Left renal cortex interstitium (tissue), 4 donors: ENCODE data around the gene THTPA. TPM values are rescaled to one million over a fixed set of nuclear protein-coding genes. Genes with fewer than 3 reads are reported as not detected.

Experiments
- DNase-seq, 4 donors: peaks; one replicate each; pipeline ENCODE4 v3.0.0-alpha.2; 2013; ENCODE audit warnings: low read depth in 4 of 4, low spot score in 2 of 4, missing footprints in 1 of 4
- polyA plus RNA-seq, 4 donors: library from polyadenylated mRNA; unstranded; fragments of 120-200 nt; gene quantifications; one replicate each; pipeline ENCODE4 v1.2.1, GENCODE V29; 2013; ENCODE audit not compliant: insufficient read length in 4 of 4

THTPA gene
- 10 to 100 TPM; 17.4 to 21.4 (median 19.0) TPM for polyA plus RNA-seq

DNA sequence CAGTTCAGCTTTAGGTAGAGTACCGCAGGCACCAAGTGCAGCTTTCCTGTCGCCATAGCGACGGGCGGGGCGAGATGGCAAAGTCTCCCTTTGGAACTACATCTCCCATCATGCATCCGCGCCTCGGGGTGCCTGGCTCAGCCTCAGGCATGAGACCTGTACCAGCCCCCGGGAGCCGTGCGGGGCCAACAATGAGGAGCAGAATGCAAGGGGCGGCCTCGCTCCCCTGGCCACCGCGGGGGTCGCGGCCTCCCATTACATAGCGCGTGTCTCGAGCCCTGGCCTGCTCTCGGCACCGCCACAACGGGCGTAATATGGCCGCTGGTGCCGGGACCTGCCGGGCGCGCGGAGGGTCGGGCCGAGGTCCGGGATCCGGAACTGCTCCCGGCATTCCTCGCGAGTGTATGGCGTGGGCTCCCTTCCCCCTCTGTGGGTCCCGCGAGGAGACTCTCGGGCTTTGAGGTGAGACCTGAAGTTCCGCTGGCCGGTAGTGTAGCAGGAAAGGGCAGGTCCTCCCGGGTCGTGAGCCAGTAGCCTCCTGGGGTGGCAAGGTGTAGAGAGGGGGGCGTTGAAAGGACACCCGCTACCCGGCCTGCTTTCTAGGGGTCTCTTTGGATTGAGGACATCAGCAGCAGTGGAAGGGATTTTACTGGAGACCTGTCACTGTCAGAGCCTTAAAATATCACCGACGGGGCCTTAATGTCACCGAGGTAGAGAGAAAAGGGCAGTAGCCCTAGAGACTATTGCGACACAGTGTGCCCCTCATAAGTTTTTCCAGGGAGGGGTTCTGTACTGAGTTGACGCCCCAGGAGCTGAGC, at the start of gene THTPA:
Gene THTPA (plus strand): TSS at position 390 of the 818 bp plus-strand sequence. CDS start 487 bp downstream, outside the sequence.
- peak in 2 of 4 donors; percentile 80 to 89 for DNase-seq

DNA sequence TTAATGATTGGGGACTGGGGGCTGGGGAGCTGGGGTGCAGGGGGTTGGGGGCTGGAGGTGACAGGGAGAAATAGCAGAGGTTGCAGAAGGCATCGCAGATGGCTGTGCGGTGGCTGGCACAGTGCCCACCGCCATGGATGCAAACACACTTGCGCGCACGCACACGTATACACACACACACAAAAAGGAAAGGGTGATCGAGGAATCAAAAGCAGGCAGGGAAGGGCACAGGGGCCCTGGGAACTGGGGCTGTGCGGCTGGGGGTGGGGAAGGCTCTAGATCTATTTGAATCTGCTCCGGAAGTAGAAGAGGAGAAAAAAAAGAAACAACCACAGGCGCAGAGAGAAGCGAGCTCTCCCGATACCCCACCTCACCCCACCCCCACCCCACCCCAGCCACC, 43.9 kb upstream of the THTPA start:
- no peak for DNase-seq

- DNase-seq, result no peak
Observed at GRCh38 chr14:23513005-23513817, 42.9 kb upstream of the THTPA start.

- DNase-seq, result no peak
Observed at GRCh38 chr14:23513818-23514643, 42.0 kb upstream of the THTPA start.

- DNase-seq, result no peak
Observed at GRCh38 chr14:23514644-23514957, 41.5 kb upstream of the THTPA start.

- DNase-seq, result no peak
Observed at GRCh38 chr14:23517650-23518326, 38.3 kb upstream of the THTPA start.

DNA sequence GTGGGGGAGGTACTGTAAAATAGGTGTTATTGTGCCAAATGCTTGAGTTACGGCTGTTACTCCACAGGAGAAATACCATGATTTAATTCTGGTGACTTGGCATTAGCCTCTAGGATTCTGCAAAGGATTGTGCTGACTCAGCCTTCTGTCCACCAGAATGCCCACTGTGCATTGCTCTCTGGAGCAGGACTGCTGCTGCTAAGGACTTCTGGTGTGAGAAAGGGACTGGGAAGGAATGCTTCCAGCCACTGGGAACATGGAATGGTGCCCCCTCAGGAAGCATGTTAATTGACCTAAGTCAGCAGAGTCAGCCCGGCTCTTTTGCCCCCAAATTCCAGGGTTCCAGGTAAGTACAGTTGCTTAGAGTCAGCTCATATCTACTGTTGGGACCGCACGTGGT, 37.4 kb upstream of the THTPA start:
- DNase-seq, result no peak

DNA sequence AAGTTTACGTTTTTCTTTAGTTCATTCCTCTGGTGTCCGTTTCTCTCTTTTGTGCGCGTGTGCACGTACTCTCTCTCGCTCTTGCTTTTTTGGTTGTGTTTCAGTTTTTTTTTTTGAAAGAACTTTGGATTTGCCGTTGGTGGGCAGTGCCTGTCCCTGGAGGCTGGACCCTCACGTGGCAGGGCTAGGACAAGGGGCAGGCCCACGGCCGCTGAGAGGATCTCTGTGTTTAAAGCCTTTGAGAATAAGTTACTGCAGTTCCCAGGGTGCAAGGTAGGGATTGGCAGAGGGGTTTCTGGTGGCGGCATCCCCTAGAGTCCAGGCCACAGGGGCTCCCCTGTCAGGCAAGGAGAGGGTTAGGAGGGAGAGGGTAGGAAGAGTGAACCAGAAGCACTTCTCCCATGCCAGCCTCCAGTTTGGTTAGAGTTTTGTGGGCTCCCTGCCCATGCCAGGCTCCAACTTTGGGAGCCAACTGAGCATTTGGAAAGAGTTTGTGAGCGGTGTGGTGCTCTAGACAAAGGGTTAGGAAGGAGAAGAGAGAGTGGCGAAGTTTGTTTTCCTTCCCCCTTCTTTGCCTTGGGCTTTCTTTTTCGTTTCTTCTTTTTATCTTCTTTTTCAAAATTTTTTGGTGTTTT, 35.1 kb upstream of the THTPA start:
- DNase-seq, result no peak

DNA sequence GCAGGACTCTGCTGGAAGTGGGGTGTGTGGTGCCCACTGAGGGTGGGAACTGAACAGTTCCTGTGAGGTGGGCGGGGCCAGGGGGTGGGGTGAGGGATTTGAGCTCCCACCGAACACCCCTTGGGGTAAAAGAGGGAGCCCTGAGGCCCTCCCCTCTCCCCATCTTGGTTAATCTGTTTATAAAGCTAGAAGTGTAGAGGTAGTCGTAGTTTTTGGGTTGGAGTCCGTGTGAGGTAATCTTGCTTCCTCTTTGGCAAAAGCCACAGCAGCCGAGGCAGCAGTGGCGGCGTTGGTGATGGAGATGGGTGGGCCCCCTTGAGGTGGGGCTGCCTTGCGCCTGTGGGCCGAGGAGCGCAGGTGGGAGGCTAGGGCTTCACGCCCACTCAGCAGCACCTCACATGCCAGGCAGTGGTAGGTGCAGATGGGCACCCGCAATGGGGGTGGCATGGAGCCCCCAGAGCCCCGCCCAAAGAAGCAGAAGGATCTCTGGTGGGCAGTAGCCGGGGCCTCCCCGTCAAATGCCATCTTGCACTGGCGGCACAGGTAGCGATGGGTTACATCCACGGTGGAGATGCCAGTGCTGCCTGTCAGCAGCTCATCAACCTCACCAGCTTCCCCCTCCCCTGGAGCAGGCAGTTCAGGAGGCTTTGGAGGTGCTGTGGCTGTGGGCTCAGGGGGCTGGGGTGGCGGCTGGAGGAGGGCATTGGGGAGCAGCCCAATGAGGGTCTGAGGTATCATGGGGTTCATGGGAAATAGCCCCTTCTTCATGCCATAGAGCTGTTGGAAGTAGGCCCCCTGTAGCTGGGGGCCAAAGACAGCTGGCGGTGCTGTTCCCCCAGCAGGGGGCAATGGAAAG, 34.1 kb upstream of the THTPA start:
- no peak for DNase-seq

- no peak for DNase-seq
Observed at GRCh38 chr14:23522643-23523198, 33.4 kb upstream of the THTPA start.

- no peak for DNase-seq
Observed at GRCh38 chr14:23523229-23524016, 32.6 kb upstream of the THTPA start.

DNA sequence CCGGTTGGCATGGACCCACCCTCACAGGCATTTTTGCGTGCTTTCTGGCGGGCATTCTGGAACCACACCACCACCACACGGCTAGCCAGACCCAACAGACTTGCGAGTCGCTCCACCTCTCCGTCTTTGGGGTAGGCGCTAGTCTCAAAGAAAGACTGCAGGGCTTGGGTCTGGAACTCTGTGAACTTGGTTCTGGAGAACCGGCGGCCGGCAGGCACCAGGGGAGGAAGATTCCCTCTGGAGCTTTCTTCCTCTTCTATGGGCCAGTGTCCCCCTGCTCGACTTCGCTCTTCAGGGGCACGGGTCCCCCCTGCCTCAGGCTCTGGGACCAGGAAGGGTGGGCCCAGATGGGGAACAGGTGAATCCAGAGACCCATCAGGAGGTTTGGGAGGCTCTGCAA, 31.1 kb upstream of the THTPA start:
- DNase-seq, result no peak

GRCh38 chr14:23525611-23526010, 30.5 kb upstream of the THTPA start:
- DNase-seq, result no peak

DNA sequence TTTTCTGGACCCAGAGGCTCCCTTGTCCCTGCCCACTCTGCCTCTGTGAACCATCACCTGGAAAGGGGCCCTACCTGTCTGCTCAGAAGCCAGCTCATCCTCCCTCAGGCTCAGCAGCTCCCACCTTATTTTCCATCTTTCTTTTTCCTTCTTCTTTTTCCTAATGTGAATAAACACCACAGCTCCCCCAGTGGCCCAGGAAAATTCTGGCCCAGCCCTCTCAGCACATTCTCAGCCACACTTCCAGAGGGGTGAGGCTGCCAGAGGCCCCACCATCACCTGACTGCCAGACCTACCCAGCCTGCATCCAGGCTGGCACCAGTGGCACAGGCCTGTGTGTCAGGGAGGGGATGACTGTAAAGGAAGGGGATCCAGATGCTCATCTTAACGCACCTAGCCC, 27.5 kb upstream of the THTPA start:
- DNase-seq, result no peak

GRCh38 chr14:23529016-23529415, 27.1 kb upstream of the THTPA start:
- DNase-seq, result no peak

GRCh38 chr14:23530375-23531055, 25.6 kb upstream of the THTPA start:
- no peak for DNase-seq

GRCh38 chr14:23531391-23531790, 24.7 kb upstream of the THTPA start:
- DNase-seq, result no peak
